GM19455 (cell line): ENCODE measurements around the gene FBXO17.

Source experiments
- ATAC-seq: cut with Tn5 transposase; IDR thresholded peaks from one replicate; pipeline ENCODE4 v1.9.1; 2021; ENCODE audit not compliant: unreplicated experiment

FBXO17 gene

DNA sequence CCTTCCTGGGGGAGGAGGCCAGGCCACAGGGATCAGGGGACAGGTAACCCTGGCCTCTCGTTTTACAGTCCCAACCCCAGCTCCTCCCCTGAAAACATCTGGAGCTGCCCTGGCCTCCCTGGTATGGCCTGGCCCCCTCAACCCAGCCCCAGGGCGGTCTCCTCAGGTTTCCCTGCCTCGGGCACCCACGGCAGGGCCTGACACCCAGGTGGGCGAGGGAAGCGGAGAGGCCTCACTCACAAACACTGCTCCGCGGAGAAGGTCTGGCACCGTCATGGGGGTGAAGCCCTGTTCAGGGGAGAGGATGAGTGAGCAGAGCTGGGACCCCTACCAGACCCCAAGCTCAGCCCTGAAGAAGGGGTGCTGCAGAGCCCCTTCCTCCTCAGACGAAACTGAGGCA is 57.0 kb downstream of the FBXO17 start:
- no peak for ATAC-seq

- ATAC-seq = no peak
Measured at GRCh38 chr19:38917921-38918491, 57.5 kb downstream of the FBXO17 start.

DNA sequence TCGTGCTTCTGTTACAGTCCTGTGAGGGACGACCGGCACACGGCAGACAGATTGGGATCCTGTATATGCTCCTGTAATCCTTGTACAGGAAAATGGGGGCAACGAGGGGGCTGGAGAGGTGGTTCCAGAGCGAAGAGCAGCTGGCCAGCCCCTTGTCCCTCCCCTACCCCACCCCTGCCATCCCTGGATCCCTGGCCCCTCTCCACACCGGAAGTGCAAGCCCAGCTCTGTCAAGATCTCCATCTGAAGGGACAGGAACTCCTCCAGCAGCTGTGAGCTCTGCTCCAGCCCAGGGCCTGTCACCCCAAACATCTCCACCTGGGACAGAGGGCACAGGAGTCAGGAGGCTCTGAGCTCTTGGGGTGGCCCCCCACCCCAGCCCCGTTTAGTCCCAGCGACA is 58.0 kb downstream of the FBXO17 start:
- ATAC-seq = no peak

DNA sequence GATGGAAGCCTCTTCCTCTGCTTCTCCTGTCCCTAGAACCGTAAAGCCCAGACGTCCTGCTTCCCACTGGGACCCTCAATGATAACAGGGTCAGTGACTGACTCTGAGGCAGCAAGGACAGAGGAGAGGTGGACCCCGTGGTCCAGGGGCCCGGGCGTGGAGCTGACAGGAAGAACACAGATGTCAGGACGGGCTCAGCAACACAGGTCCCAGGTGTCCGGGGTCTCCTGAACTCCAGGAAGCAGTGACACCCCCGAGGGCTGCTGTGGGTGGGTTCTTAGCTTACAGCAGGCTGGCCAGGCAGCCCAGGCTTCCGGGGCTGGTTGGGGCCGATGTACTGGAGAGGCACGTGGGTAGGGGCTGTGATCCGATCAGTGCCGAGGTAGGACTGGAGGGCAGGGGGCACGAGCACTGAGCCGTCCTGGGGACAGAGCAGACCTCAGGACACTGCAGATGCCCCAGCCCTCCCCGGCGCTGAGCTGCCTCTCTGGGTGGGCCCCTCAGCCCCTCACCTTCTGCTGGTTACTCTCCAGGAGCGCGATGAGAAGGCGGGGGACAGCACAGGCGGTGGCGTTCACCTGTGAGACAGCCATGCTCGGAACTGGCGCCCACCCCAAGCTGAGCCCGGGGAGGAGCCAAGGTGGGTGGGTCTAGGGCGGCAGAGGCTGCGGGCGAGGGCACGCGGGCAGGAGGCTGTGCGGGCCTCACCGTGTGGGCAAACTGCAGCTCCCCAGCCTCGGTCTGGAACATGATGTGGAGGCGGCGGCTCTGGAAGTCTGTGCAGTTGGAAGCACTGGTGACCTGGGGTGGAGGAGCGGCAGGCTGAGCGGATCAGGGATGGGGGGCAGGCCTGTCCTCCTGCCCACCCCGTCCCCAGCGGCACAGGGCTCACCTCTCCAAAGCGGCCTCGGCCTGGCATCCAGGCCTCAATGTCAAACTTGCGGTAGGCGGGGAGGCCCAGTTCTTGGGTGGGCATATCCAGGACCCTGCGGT is 59.9 kb downstream of the FBXO17 start:
- ATAC-seq = no peak

DNA sequence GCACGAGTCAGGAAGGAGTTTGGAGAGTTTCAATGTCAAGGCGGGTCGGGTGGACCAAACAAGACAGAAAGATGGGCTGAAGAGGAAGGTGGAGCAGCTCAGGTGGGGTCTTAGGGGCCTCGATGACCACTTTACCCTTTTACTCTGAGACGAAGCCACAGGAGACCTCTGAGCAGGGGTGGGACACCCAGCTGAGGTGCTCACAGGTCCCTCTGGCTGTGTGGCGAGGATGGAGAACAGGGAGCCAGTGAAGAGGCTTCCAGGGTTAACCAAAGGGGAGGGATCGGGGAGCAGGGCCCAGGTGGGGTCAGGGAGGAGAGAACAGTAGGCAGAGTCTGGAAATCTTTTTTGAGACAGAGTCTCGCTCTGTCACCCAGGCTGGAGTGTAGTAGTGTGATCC is 61.6 kb downstream of the FBXO17 start:
- ATAC-seq = no peak

DNA sequence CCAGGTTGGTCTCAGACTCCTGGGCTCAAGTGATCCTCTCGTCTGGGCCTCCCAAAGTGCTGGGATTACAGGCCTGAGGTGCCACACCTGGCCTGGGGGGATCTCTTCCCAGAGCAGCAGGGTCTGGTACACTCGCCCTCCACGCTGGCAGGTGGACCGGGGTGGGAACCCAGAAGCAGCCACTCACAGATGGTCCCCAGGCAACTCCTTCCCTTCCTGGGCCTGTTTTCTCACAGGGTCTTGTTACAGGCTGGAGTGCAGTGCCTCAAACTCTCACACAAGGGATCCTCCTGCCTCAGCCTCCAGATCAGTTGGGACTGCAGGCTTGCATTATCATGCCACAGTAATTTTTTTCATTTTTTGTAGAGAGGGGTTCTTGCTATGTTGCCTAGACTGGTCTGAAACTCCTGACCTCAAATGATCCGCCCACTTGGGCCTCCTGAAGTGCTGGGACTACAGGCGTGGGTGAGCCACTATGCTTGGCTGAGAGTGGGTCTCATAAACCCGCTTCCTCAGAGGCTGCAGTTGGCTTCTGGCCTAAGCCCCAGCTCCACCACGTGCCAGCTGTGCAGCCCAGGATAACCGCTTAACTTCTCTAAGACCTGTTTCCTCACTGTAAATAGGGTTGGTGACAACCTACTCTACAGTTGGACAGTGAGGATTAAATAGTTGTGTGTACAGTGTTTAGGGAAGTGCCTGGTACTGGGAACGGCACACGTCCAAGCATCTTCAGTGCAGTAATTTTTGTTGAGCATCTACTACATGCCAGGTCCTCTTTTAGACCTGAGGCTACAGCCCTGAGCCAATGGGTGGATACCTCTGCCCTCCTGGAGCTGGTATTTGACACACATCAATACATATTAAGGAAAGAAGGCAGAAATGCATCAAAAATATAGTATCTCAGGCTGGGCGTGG is 62.7 kb downstream of the FBXO17 start:
- no peak for ATAC-seq

DNA sequence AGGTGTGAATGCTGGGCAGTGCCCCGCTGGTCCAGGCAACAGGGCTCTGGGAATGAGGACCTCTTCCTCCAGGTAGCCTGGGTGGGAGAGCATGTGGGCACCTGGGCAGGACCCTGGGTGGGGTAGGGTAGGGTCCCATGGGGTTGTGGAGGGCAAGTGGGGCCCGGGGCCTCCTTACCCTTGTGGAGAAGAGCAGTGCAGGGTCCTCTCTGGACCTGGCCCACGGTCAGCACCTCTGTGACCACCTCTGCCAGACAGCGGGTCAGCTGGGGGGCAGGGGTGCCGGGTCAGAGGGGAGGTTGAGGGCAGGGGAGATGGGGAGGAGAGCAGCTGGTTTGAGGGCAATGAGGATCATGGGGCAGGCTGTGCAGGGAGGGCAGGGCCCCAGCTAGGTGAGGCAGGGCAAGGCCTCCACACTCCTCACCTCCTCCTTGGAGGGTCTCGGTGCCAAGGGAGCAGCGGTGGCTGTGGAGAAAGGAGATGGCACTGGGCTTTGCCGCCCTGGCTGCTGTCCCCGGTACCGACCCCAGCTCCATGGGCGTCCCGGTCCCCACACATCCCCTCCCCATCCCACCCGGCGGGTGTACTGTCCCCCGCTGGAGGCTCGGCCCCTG is 64.0 kb downstream of the FBXO17 start:
- no peak for ATAC-seq

DNA sequence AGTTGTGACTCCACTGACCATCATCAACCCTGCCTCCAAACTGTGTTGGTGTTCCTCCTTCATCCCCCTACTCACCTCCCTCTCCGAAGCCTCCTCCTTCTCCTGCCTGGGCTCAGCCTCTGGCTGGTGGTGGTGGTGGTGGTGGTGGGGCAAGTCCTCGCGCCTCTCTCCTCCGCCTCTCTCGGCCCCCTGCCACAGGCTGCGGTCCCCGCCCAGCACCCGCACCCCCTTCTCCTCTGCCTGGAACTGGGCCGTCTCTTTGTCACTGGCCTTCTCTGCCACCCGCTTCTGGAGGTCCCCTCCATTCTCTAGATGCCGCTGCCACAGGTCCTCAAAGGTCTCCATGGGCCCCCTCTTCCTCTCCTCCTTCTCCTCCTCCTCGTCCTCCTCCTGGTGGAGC is 65.1 kb downstream of the FBXO17 start:
- ATAC-seq = no peak

DNA sequence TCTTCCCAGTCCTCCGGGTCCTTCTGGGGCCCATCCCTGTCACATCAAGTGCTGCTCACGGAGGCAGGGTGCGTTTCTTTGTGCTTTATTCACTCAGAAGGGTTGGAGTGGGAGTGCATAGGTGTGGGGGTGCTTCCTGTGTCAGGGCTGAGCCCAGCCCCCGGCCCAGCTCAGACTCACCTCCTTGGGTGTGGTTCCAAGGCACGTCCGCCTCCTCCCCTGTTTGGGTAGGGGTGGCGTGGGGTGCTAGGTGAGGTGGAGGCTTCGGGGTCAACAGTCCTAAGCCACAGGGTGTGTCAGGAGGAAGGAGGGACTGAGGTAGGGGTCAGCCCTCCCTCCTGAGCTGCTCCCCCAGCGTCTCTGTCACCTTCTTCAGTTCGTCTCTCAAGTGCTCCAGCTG is 66.6 kb downstream of the FBXO17 start:
- no peak for ATAC-seq

DNA sequence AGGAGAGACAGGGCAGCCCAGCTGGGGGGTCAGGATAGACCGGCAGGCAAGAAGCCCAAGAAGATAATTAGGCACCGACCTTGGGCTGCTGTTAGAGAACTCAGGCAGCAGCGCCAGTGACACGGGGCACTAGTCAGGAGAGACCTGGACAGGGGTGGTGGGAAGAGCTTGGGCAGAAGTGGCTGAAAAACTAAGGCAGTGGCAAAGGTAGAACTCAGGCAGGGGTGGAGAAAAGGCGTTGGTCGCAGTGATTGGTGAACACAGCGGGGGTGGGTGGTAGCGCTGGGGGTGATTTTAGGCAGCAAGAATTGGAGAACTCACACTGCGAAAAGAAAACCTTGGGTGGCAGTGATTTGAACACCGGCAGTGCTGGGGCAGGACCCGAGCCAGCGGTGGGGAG is 67.9 kb downstream of the FBXO17 start:
- no peak for ATAC-seq

DNA sequence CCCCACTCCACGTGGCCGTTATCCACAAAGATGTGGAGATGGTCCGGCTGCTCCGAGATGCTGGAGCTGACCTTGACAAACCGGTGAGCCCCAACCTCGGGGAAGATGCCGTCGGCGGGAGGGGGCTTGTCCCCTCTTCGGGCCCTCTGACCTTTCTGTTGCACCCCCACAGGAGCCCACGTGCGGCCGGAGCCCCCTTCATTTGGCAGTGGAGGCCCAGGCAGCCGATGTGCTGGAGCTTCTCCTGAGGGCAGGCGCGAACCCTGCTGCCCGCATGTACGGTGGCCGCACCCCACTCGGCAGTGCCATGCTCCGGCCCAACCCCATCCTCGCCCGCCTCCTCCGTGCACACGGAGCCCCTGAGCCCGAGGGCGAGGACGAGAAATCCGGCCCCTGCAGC is 68.3 kb downstream of the FBXO17 start:
- ATAC-seq = no peak

GRCh38 chr19:38905620-38906019 is 69.9 kb downstream of the FBXO17 start:
- ATAC-seq = no peak

DNA sequence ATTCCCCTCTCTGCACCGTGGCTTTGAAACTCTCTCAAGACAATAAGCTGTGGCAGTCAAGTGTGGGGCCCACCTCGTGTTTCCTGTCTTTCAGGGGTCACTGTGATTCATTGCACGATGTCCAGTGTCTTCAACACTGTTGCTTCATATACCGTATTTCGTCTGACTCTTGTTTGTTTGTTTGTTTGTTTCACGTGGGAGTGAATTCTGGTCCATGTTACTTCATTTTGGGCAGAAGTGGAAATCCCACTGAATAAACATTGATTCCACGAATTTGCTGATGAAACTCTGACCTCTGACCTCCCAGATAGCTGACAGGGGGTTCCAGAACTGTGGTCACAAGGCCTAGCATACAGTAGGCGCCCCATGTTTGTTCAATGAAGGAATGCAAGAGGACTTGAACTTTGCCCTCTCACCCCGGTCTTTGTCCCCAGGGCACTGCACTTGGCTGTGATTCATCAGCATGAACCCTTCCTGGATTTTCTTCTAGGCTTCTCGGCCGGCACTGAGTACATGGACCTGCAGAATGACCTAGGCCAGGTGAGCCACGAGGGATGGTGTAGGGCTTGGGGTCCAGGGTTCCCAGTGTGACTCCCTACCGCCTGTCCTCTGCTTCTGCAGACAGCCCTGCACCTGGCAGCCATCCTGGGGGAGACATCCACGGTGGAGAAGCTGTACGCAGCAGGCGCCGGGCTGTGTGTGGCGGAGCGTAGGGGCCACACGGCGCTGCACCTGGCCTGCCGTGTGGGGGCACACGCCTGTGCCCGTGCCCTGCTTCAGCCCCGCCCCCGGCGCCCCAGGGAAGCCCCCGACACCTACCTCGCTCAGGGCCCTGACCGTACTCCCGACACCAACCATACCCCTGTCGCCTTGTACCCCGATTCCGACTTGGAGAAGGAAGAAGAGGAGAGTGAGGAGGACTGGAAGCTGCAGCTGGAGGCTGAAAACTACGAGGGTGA is 70.7 kb downstream of the FBXO17 start:
- no peak for ATAC-seq

GRCh38 chr19:38901683-38902082 is 73.9 kb downstream of the FBXO17 start:
- no peak for ATAC-seq

GRCh38 chr19:38900743-38901190 is 74.8 kb downstream of the FBXO17 start:
- no peak for ATAC-seq

DNA sequence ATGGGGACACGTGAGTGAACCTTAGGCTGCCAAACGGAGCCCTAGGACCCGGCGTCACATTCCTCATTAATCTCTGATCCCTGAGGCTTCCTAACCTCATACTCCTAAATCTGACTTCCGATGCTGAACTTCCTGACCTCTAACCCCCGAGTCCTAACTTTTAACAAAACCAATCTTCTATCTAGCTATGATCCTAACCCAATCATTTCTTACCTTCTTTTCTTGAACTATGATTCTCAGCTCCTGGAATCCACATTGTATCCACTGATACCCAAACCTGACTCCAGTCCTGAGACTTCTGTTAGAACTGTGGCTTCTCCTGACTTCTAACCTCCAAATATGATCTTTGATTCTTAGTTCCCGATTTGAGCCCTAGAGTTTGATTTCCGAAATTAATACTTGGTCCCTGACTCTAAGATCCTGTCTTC is 75.3 kb downstream of the FBXO17 start:
- no peak for ATAC-seq

GRCh38 chr19:38899447-38900201 is 75.9 kb downstream of the FBXO17 start, which contains the start of the genes NFKBIB and SIRT2:
NFKBIB (plus strand) TSS chr19:38899969; CDS start chr19:38900033, 64 bp downstream.
SIRT2 (minus strand) TSS chr19:38899618; CDS start chr19:38899521, 97 bp downstream.
- ATAC-seq = peak; percentile 87

- ATAC-seq = no peak
Measured at GRCh38 chr19:38898788-38899446, 76.6 kb downstream of the FBXO17 start.
